ENCODE measurements around the gene PHF21B.
A peak's percentile ranks its signal among the peaks of the same experiment; 100 is the strongest.

PHF21B gene

DNA sequence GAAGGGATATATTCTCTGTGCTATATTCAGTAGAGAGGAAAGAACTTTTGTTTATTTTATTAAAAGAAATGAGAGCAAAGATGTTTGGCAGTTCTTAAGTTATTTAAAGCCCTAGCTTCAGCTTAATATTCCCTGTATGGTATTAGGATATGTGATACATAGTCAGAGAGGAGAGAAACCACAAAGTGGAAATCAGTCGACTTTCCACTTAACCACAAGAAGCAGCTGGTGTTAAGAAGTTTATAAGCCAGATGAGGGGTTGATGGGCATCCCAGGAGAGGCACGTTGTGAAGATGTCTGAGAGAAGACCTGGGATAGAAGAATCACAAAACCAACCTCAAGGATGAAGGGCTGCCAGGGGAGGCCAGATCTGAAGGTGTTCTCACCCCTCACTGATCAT, 23.3 kb upstream of the PHF21B start:
- TF ChIP-seq ZNF274 (IDR thresholded peaks at IDR 0.05; ENCODE audit: low read depth, low read length): no peak
- no peak overlapping the region for H3K4me3 ChIP-seq (ENCODE audit: low read length)

DNA sequence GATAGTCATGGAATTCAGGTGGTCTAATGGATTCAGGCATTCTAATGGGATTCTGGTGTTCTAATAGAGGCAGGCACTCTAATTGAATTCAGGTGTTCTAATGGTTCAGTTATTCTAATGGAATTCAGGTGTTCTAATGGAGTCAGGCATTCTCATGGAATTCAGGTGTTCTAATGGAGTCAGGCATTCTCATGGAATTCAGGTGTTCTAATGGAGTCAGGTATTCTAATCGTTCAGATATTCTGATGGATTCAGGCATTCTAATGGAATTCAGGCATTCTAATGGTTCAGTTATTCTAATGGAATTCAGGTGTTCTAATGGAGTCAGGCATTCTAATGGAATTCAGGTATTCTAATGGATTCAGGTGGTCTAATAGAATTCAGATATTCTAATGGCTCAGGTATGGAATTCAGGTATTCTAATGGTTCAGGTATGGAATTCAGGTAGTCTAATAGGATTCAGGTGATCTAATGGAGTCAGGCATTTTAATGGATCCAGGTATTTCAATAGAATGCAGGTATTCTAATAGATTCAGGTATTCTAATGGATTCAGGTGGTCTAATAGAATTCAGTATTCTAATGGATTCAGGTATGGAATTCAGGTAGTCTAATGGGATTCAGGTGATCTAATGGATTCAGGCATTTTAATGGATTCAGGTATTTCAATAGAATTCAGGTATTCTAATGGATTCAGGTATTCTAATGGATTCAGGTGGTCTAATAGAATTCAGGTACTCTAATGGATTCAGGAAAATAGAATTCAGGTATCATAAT, 22.0 kb upstream of the PHF21B start:
- H3K4me3 ChIP-seq (ENCODE audit: low read length): no peak overlapping the region
- no peak for TF ChIP-seq ZNF274 (IDR thresholded peaks at IDR 0.05; ENCODE audit: low read depth, low read length)

DNA sequence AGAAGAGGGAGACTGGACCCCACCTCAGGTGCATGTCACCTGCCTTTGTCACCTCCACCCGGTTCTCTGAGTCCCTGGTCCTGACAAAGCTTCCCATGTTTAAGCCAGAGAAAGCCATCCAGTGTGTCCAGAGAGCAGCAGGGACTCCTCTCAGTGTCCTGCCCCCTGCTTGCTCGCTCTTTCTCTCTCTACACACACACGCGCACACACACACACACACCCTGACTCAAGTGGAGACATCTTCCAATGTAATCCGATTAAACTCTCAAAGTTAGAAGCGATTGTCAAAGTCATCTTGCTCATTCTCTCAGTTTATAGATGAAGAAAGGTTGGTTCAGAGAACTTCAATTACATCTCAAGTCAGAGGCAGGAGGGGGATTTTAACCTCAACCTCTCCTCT, 19.7 kb upstream of the PHF21B start:
- H3K4me3 ChIP-seq (ENCODE audit: low read length): no peak overlapping the region
- TF ChIP-seq ZNF274 (IDR thresholded peaks at IDR 0.05; ENCODE audit: low read depth, low read length): no peak

DNA sequence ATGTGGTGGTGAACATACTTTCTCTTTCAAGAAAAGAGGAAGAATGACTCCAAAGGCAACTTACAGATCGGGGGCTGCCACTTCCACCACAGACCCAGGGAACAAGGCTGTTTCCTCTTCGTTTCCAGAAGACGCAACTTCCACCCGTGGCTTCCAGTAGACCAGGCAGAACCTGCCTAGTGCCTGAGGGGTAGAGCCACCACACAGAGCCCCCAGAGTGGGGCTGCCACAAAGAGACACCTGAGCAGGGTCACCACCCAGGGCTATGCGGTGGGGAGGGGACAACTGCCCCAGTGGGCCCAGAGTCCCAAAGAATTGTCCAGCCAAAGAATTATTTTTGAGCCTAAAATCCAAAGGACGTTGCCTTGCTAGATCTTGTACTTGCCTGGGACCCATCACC, 16.7 kb upstream of the PHF21B start:
- H3K4me3 ChIP-seq (ENCODE audit: low read length): no peak overlapping the region
- TF ChIP-seq ZNF274 (IDR thresholded peaks at IDR 0.05; ENCODE audit: low read depth, low read length): no peak

DNA sequence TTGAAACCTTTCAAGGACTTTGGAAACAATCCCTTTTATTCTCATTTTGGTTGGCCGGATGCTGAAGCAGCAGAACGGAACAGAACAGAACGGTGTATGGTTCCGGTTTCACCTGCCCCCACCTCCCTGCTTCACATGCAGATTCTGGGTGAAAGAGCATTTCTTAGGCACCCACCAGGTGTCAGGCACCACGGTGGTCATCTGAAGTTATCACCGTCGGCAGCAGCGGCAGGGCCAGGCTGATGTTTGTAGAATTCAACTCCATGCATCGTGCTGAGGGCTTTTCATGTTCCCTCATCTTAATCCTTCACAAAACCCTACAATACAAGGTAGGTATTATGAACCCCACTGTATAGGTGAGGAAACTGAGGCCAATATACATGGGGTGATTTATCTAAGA, 13.6 kb upstream of the PHF21B start:
- no peak for TF ChIP-seq ZNF274 (IDR thresholded peaks at IDR 0.05; ENCODE audit: low read depth, low read length)
- no peak overlapping the region for H3K4me3 ChIP-seq (ENCODE audit: low read length)

DNA sequence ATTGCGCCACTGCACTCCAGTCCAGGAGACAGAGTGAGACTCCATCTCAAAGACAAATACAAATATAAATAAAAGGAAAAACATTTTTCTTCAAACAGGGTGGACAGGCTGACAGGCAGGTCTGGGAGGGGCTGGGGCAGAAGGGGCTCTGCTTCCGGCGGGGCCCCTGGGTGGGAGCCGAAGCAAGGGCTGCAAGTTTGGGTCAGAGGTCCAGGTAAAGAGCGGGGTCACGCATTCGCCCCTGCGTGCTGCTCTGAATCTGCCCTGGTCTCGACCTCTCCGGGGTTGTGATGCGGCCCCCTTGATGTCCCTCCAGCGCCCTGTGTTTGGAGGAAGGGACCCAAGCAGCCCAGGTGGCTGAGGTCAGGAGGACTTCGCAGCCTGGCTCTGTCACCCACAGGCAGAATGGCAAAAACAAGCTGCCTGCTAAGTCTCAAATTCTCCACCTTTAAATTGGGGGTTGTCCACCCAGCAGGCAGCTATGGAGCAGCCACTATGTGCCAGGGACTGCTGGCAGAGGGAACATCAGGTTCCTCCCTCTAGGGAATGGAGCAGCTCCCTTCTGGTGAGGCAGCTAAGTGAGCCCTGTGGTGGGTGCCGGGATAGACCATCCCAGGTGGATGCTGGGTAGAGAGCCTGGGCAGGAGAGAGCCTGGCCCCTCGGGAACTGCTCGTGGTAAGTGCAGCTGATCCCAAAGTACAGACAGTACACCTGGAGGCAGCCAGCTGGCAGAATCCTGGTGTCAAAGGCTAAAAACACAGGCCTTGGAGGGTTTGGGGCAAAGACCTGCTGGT, 10.3 kb upstream of the PHF21B start:
- TF ChIP-seq ZNF274 (IDR thresholded peaks at IDR 0.05; ENCODE audit: low read depth, low read length): no peak
- H3K4me3 ChIP-seq (ENCODE audit: low read length): no peak overlapping the region

DNA sequence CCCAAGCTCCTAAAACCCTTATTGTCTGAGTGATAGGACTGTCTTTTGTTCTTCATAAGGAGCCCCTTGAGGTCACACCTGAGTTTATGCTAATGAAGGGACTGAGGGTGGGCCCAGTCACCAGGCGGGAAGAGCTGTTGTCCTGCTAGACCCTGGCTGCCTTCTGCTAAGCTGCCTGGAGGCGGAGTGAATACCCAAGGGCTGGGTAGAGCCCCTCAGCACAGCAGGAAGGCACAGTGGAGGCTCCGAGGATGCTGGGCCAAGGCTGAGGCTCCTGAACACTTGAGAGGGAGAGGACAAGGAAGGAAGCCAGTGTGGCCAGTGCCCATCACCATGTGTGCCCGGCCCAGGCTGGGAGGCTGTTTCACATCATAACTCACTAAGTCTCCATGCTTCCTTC, 4.8 kb upstream of the PHF21B start:
- H3K4me3 ChIP-seq (ENCODE audit: low read length): no peak overlapping the region
- no peak for TF ChIP-seq ZNF274 (IDR thresholded peaks at IDR 0.05; ENCODE audit: low read depth, low read length)

DNA sequence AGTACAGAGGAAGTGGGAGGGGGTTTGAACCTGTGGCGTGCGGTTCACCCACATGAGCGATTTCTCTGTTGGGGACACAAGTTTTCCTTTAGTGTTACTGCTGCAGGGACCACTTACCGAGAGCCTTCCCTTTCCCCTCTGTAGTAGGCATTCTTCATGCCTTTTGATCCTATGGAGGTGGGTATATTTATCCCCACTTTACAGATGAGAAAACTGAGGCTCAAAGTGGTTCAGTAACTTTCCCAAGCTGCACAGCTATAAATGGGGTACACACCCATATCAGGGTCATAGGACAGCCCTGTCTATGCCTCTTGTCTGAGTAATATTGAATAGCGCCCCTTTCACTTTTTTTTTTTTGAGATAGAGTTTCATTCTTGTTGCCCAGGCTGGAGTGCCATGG, 3.3 kb upstream of the PHF21B start:
- TF ChIP-seq ZNF274 (IDR thresholded peaks at IDR 0.05; ENCODE audit: low read depth, low read length): no peak
- H3K4me3 ChIP-seq (ENCODE audit: low read length): no peak overlapping the region

DNA sequence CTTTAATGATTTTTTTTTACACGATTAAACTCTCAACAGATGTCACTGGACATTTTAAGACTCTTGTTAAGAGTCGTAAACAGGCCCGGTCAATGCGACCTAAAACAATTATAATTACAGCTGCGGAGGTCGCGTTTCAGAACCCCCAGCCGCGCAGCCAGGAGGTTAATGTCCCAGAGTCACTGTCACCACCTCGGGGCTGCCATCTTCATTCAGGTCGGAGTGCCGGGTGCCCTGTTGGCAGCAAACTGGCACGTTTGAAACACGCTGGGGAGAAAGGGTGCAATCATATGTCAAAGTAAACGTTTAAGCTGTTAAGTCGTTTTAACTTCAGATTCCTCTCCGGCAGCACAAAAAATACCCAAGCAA, 711 bp upstream of the PHF21B start:
- H3K4me3 ChIP-seq (ENCODE audit: low read length): peak overlapping the region; percentile 65
- no peak for TF ChIP-seq ZNF274 (IDR thresholded peaks at IDR 0.05; ENCODE audit: low read depth, low read length)

DNA sequence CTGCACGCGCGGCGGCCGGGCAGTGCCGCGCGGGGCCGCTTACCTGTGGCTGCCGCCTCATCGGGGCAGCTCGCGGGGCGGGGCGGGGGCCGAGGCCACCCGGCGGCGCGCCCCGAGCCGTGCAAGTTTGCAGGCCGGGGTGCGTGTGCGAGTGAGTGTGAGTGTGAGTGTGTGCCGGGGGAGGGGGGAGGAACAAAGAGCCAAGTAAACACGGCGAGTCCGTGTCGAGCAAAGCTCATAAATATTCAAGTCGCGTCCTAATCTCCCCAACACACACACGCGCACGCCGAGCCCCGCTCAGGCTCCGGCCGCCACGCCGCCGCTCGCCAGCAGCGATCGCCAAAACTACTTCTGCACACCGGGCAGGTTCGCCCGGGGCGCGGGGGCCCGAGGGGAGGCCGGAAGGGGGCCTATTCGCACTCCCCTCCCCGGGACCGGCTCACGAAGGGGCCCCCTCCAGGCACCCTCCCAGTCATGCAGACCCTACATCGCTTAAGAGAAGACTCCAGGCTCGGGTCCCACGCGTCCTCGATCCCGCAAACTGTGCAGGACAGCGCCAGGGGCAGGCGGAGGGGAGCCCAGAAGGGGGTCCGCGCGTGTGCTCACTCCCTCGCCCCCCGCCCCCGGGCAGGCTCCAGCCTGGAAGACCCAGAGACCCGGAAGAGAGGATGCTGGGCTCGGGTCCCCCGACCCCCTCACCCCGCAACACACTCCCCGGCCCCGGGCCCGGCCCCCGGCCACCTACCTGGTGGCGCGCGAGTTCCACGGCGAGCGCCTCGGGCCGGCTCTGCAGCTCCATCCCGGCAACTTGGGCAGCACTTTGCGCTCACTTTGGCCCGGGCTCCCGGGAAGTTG, 827 bp downstream of the PHF21B start:
- TF ChIP-seq ZNF274 (IDR thresholded peaks at IDR 0.05; ENCODE audit: low read depth, low read length): no peak
- H3K4me3 ChIP-seq (ENCODE audit: low read length): peak overlapping the region; percentile 39; the same call in 1 of the 2 replicates

DNA sequence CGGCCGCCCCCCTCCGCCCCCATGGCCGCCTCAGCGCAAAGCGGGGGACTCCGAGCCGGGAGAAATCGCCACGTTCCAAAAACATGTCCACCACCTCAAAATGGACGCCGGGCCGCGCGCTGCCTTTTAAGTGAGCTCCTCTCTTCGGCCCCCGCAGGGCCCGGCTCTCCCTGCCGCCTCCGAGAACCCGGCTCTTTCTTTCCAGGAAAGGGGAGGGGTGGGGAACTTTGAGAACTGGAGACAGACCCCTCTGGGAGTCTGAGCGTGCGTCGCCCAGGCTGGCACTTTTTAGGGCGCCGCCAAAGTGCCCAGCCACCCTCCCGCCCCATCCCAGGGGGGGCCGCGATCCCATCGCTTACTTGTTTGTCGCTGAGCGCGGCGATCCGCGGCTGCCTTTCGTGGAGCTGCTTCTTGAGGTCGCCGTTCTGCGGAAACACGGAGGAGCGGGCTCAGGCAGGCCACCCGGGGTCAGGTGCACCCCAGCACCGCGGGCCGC, 1.6 kb downstream of the PHF21B start:
- H3K4me3 ChIP-seq (ENCODE audit: low read length): 0 out of 2 replicates have a peak overlapping the region, but pooled peaks have one; percentile 2
- TF ChIP-seq ZNF274 (IDR thresholded peaks at IDR 0.05; ENCODE audit: low read depth, low read length): no peak

DNA sequence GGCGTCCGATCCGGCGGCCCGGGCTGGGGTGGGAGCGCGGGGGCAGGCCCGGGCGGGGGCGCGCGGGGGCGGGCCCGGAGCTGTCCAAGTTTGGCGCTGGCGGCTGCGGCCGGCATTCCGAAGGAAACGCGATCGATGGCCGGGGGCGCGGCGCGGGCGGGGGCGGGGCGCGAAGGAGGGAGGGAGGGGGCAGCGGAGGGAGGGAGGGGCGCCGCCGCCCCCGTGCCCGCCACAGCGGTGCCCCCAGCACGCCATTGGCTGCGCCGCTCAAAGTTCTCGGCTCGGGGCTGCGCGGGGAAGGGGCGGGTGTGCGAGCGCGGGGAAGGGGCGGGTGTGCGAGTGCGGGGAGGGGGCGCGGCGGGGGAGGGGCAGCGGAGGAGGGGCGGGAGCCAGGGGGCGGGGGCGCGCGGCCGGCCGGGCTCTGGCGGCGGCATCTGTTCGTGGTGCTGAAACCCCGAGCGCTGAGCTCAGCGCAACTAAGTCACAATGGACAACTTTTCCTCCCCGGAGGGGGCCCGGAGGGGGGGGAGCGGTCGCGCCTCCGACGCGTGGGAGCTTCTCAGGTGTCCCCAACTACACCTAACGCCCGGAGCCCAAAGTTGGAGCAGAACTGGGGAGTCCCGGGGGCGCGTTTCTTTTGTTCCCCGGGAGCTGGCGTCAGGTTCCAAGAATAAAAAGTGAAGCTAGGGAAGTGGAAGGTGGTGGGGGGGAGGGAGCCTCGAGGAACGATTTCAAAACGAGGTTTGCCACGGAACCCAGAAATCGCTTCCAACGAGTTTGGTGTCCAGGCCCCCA, 2.2 kb downstream of the PHF21B start:
- H3K4me3 ChIP-seq (ENCODE audit: low read length): no peak overlapping the region; the same call in 1 of the 2 replicates
- TF ChIP-seq ZNF274 (IDR thresholded peaks at IDR 0.05; ENCODE audit: low read depth, low read length): no peak

DNA sequence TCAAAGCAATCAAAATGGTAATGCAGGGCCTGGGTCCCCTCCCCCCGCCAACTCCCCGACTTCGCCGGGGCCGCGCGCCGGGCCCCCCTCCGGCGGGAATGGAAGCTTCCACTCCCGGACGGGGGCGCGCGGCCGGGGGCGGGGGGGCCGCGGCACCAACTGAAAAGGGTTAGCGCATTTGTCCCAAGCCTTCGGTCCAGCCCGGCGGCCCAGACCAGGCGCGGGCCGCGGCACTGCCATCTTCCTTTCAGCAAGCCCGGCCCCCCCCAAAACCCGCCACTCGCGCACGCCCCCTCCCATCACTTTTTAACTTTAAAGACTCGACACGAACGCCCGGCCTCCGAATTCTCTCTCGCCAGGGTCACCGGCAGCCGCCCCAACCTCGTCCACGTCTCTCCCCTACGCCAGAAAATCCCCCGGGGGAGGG, 2.8 kb downstream of the PHF21B start:
- TF ChIP-seq ZNF274 (IDR thresholded peaks at IDR 0.05; ENCODE audit: low read depth, low read length): no peak
- H3K4me3 ChIP-seq (ENCODE audit: low read length): no peak overlapping the region; the same call in 1 of the 2 replicates
